SK-MEL-5 (cell line): Measurements from ENCODE around the gene ZMPSTE24. TPM values are rescaled to one million over a fixed set of nuclear protein-coding genes. Genes with fewer than 3 reads are reported as not detected.
"Not testable (repeated sequence)": the region's sequence is repeated elsewhere in the genome, so short reads cannot be mapped to it uniquely, and the experiment has no call there.

ENCODE experiments used
- DNase-seq: peaks from one replicate; pipeline ENCODE4 v3.0.0-alpha.2; 2016; ENCODE audit warnings: low read depth, low spot score
- in situ Hi-C: cut with HindIII; loops from 2 replicates; pipeline ENCODE4 v1.10.0; 2016; ENCODE audit warnings: low sequenced_read_pairs, high pct_unique_total_duplicates, low pct_unique_long_range_greater_than_20kb
- polyA plus RNA-seq, 2 experiments: library from polyadenylated mRNA; depleted of rRNA; stranded (reverse); fragments of >200 nt; gene quantifications; 2 replicates each; pipeline ENCODE4 v1.2.3, GENCODE V29; 2015
- total RNA-seq: library from RNA; depleted of rRNA; stranded (reverse); fragments of >200 nt; shearing (Covaris generic); gene quantifications from 2 replicates; pipeline ENCODE4 v1.2.3, GENCODE V29; 2014; rRNA removed

ZMPSTE24 gene
- total RNA-seq = 56.5 and 57.9 TPM in 2 replicates
- 43.4 and 48.0 TPM in 2 replicates for polyA plus RNA-seq (2015; cell fraction: cytosol; rRNA removed)
- polyA plus RNA-seq (2015; cell fraction: nucleus; rRNA removed) = 18.4 and 20.6 TPM in 2 replicates

DNA sequence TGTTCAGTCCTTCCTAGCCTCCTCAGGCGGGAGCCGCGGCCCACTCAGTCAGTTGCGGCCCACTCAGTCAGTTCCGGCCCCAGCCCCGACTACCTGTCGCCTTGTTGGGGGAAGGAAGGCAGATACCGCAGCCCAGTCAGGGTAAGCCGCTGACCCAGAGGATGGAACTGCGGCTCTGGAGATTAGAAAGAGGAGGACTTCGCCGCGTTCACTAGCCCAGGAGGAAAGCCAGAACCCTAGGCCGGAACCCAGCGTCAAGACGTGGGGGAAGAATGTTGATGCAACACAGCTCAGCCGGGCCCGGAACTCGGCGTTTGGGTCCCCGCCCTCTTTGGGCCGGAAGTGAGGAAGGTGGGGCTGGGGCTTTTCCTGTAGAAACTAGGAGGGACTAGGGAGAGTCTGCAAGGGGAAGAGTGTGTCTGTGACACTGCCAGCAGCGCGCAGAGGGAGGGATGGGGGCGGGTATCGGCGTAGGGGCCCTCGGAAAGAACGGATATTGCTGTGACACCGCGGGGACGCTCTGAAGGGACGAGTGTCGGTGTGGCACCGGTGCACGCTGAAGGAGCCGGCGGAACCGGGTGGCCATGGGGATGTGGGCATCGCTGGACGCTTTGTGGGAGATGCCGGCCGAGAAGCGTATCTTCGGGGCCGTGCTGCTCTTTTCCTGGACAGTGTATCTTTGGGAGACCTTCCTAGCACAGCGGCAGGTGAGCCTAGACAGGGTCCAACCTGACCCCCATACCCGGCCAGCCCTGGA lies at the start of gene ZMPSTE24:
Gene ZMPSTE24 (plus strand): TSS at position 549 of the 757 bp plus-strand sequence. CDS start 36 bp downstream, at position 585.
- DNase-seq = peak; percentile 95
- in situ Hi-C loops = no loop called here

DNA sequence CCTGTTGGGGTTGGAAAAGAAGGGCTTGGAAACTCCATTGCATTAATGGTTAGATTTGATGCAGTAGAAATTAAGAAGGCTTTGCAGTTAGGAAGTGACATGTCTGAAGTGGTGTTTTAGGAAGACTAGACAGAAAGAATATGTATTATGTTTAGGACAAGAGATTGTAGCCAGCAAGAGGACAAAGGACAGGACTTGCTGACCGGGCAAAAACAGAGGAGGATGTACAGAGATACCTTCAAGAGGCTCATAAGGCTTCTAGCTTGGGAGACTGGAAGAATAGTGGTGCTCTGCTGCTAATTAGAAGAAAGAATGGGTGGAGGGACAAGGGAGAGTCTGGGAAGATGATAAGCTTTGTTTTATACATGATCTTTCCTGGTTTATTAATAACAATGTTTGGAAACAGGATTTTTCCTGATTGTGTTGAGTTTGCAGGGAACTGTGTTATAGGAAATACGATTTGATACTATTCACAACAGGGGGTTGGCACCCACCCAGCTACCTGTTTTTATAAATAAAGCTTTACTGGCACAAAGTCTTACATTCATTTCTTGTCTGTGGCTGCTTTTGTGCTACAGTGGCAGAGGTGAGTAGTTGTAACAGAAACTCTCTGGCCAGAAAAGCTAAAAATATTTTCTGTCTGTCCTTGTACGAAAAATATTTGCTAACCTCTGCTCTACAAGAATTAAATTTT lies 47.4 kb upstream of the ZMPSTE24 start:
- no peak for DNase-seq
- in situ Hi-C loops = no loop called here

DNA sequence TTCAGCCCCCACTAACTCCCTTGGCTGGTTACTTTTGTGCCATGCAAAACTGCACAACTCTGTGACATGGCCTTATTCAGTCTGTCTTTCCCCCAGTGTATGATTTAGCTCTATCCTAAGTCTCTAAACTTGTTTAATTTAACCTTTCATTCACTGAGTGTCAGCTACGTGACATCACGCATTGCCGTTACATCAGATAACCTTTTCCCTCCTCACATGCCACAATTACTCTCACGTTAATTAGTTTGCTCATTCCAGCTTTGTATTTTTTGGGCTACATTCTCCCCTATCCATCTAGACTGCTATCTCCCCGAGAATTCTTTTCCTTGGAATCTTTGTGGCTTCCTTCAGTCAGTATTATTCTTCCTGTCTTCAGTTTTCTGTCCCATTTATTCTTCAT lies 39.7 kb upstream of the ZMPSTE24 start:
- in situ Hi-C loops = no loop called here
- no peak for DNase-seq

DNA sequence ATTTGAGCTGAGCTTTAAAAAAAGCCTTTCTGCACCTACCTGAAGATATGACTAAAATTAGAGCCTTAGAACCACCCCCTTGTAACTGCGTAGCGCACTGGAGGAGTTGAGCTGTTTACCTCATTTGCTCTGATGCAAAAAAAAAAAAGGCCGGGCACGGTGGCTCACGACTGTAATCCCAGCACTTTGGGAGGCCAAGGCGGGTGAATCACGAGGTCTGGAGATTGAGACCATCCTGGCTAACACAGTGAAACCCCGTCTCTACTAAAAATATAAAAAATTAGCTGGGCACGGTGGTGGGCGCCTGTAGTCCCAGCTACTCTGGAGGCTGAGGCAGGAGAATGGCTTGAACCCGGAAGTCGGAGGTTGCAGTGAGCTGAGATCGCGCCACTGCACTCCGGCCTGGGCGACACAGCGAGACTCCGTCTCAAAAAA lies 36.5 kb upstream of the ZMPSTE24 start:
- in situ Hi-C loops, DNase-seq: not testable (repeated sequence)

DNA sequence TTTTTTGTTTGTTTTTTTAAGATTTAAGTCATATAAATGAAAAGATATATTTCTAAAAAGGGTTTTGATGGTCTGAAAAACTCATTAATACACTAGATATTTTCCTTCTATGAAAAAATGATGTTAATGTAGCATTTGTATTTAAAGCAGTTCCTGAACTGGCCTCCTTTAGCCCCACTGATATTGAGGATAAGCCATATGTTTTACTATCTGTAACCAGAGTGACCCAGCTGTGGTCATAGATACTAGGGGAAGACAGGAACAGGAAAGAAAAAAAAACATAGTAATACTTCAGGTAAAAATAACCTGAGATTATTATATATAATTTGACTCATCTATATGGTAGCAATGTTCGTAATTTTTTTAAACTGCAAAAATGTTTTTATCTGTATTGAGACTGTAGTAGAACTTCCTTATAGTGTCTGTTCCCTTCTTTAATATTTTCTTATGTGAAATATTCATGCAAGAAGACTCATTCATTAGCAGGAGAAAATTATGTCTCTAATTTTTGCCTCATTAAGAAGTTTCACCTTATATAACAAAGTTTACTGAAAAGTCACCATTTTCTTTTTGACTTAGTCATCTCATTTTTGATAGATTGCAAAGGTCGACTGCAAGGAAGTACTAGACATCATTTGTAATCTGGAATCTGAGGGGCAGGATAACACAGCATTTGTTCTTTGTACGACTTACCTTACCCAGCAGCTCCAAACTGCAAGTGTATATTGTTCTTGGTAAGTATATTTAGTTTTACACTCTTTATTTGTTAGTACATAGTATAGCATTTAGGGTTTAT lies 35.9 kb upstream of the ZMPSTE24 start:
- in situ Hi-C loops = no loop called here

DNA sequence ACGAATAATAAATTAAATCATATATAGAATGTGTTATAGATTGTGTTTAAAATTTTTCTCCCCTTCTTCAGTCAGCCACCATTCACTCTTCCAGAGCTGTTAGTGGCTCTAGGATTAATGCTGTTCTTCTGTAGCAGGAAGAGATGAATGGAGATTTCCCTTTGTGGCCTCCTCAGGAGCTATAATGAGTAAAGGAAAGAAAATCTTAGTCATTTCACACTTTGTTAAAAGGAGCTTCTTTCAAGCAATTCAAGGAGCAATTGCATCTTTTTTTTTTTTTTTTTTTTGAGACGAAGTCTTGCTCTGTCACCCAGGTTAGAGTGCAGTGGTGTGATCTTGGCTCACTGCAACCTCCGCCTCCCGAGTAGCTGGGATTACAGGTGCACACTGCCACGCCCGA lies 34.0 kb upstream of the ZMPSTE24 start:
- in situ Hi-C loops = no loop called here
- no peak for DNase-seq

More for the DNA sequence above, 35.9 kb upstream of the ZMPSTE24 start:
- DNase-seq = no peak

DNA sequence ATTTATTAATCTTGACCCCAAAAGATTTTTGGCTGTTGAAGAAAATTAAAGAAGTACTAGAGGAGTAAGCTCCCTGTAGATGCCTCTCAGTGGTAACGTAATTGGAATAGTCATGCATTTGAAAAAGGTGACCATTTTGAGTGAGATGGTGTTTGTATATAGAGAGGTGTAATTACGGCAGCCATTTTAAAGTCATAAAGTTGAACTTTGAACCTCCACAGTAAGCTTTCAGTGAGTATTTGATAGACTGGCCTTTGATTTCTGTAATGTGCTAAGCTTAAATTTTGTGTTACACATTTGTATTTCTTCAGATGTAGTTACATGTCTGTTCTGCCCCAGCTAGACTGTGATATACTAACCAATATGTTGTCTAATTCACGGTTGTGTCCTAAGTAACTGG lies 31.8 kb upstream of the ZMPSTE24 start:
- DNase-seq = no peak

DNA sequence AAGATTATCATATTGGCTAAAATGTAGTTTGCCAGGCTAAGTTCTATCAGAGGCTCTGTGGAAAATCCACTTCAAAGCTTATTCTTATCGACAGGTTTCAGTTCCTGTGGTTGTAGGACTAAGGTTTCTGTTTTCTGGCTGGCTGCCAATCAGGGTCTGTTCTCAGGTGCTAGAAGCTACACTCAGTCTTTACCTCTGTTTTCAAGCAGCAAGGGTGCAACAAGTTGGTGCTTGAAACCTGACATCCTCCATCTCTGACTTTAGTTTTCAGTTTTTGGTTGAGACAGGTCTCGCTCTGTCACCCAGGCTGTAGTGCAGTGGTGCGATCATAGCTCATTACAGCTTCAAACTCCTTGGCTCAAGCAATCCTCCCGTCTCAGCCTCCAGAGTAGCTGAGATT lies 25.6 kb upstream of the ZMPSTE24 start:
- no peak for DNase-seq

More for the DNA sequence above, 31.8 kb upstream of the ZMPSTE24 start:
- in situ Hi-C loops = no loop called here

DNA sequence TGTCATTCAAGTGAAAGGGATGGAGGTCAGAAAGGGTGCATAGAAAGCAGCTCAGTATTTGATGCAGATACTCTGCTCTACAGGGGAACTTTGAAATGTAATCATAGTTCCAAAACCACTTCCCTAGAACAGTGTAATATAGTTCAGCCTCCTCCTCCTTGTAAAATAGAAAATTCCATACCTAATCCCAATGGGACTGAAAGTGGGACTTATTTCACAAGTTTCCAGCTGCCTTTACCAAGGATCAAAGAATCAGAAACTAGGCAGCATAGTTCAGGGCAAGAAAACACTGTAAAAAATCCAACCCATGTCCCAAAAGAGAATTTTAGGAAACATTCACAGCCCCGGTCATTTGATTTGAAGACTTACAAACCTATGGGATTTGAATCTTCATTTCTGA lies 18.4 kb upstream of the ZMPSTE24 start:
- in situ Hi-C loops = no loop called here
- no peak for DNase-seq

More for the DNA sequence above, 25.6 kb upstream of the ZMPSTE24 start:
- in situ Hi-C loops = no loop called here

DNA sequence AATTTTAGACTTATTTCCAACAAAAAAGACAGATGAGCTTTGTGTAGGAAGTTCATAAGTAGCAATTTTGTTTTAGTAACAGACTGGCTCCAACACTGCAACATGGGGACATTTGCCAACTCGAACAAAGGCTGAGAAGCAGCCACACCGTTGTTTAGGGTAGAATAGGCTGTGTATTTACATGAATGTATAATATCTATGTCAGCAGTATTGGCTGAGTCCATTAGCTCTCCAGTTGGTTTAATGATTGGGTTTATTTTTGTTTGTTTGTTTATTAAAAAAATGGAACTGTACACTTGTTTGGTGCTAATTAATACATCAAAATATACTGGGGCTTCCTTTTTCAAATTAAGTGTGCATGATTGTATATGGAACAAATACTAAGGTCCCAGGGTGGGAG lies 17.6 kb upstream of the ZMPSTE24 start:
- in situ Hi-C loops = no loop called here
- no peak for DNase-seq

DNA sequence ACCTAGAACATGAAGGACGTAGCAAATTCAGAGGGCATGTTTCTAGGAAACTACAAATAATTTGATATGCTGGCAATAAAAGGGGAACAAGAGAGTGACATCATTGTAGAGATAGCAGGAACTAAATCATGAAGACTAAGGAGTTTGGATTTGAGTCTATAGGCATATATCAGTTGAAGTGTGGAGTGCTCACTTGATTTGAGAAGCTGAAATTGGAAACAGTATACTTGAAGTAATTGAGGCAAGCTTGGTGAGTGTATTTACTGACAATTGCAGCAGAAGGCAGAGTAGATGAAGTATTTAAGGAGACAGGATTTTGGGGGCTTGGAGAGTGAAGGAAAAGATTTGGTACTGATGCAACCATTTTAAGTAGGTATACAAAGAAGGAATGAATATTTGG lies 16.7 kb upstream of the ZMPSTE24 start:
- no peak for DNase-seq
- in situ Hi-C loops = no loop called here

DNA sequence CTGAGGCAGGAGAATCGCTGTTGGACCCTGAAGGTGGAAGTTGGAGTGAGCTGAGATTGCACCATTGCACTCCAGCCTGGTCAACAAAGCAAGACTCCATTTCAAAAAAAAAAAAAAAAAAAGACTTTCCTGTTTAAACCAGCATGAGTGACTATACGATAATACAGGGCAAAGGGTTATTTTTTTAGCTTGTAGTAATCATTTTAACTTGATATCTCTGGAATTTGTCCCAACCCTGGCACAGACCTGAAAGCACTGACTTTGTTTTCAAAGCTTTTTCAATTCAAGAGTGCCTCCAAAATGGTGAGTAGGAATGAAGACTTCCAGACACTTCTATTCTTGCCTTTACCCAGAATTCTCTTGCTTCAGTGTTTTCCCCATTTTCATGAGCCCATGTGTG lies 14.7 kb upstream of the ZMPSTE24 start:
- in situ Hi-C loops = no loop called here
- no peak for DNase-seq

DNA sequence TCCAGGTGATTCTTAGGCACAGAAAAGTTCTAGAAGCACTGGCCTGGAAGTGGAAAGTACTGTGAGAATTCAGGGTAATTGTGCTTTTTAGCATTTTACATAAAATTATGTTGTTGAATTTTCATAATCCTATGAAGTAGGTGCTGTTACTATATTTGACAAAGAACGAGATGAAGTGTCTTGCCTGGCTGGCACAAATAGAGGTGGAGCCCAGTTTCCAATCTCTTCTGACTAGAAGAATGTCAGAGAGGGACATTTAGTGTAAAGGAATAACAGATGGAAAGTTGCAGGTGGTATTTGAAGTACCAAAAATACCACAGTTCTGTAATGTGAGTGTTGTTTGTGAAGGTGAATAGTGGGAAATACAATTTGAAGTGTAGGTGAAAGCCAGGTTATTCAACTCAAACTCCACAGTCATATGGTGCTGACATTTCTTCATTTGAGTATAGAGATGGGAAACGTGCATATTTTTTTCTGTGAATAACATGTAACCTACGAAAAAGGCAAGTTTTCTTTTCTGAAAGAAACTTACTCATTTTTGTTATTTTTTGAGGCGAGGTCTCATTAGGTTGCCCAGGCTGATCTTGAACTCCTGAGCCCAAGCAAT lies 13.8 kb upstream of the ZMPSTE24 start:
- in situ Hi-C loops = no loop called here

DNA sequence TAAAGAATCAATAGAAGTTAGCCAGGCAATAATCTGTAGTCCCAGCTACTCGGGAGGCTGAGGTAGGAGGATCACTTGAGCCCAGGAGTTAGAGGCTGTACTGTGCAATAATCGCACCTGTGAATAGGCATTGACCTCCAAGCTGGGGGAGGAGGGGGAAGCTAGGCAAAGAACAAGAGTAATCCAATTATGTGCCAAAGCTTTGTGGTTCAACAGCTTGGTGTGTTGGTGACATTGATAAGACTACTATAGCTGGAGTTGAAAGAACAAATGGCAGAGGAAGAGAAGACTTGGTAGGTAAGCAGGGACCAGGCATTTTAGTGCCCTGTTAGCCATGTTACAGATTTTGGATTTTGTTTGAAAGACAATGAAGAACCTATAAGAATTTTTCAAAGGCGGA lies 12.3 kb upstream of the ZMPSTE24 start:
- no peak for DNase-seq
- in situ Hi-C loops = no loop called here

More for the DNA sequence above, 13.8 kb upstream of the ZMPSTE24 start:
- DNase-seq = no peak

DNA sequence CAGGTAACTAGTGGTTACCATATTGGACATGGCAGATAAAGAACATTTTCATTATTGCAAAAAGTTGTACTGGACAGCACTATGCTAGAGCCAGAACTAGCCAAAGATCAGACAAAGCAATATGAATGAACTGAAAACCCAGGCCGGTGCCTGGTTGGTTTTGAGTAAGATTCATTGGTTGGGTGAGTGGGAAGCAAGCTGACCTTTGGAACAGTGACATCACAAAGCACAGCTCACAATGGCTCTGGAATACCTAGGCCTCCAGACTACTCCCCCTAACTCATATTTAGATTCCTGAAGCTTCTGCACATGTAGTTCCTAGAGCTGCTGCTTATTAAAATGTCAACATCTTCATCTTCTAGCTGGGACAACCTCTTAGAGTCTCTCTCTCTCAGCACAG lies 10.4 kb upstream of the ZMPSTE24 start, which contains the start of gene TMCO2:
Gene TMCO2 (plus strand): TSS at position 283 of the 400 bp plus-strand sequence. CDS start 57 bp downstream, at position 340.
- no peak for DNase-seq
- in situ Hi-C loops = no loop called here

DNA sequence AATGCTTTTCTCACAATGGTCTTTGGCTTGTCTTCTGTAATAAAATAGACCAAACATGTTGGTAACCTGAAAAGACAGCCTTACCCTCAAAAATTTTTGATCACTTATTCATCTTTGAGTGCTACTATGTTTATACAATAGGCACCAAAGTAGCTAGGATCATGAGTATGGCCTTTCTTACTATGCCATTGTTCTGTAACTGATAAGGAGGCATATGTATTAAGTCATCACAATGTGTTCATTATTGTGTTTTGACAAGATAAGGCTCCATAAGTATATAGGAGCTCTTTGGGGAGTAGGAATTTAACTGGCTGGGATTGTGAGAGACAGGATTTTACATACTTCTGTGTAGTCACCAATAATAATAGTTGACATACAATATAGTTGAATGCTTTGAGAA lies 9.6 kb upstream of the ZMPSTE24 start:
- in situ Hi-C loops = no loop called here

DNA sequence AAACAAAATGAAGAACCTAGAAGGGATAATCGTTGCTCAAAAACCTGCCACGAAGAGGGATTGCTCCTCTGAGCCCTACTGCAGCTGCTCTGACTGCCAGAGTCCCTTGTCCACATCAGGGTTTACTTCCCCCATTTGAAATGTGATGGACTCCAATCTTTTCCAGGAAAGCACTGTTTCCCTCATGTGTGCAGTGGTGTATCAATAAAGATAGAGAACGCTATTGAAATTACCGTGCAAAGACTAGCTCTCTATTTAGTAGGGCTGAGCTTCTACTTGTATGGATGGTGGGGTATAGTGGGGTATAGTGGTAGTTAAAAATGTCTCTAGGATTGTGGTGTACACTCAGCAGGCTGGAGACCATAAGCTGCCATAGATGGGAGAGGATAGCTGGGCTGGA lies 6.6 kb upstream of the ZMPSTE24 start:
- in situ Hi-C loops = no loop called here

More for the DNA sequence above, 9.6 kb upstream of the ZMPSTE24 start:
- no peak for DNase-seq

More for the DNA sequence above, 6.6 kb upstream of the ZMPSTE24 start:
- DNase-seq = no peak
